Panc1 (cell line): Measurements from ENCODE around the gene HSPB7. TPM values are rescaled to one million over a fixed set of nuclear protein-coding genes. Genes with fewer than 3 reads are reported as not detected.

Source experiments
- ATAC-seq: fragments of 200-7000 bp; cut with Tn5 transposase; 2 replicates; pipeline ENCODE4 v1.9.1; 2020; ENCODE audit warnings: mild to moderate bottlenecking, moderate library complexity
- BruUV-seq: library from RNA; stranded (reverse); fragments of 400-500 nt; replicated peaks from 2 replicates; lab custom pipeline; 2021; lab: Mats Ljungman, UMichigan
- CTCF ChIA-PET: fragments of 300-600 bp; sonication (Branson Sonifier 250); formaldehyde crosslinking; loops from one replicate; lab custom pipeline; 2022; ENCODE audit warnings: antibody characterized with exemption; lab: Charles Lee
- POLR2A ChIA-PET: fragments of 300-600 bp; sonication (Branson Sonifier 250); formaldehyde crosslinking; loops from one replicate; lab custom pipeline; 2022; ENCODE audit warnings: antibody characterized with exemption; lab: Charles Lee
- DNase-seq: peaks from one replicate; pipeline ENCODE4 v3.0.0-alpha.2; 2010; ENCODE audit warnings: low read depth, low spot score
- H3K27ac ChIP-seq: 2 replicates; pipeline ENCODE4 v1.5.1; 2011; ENCODE audit warnings: mild to moderate bottlenecking, low read length, inconsistent platforms
- H3K27me3 ChIP-seq: fragments of 200-500 bp; sonication (Bioruptor generic); 2 replicates; pipeline ENCODE4 v1.6.0; 2014; ENCODE audit warnings: low read length, inconsistent platforms; ENCODE audit not compliant: control insufficient read depth, insufficient read depth
- H3K36me3 ChIP-seq: fragments of 200-500 bp; sonication (Bioruptor generic); 2 replicates; pipeline ENCODE4 v1.5.1; 2014; ENCODE audit warnings: inconsistent platforms, mild to moderate bottlenecking, low read length, moderate library complexity; ENCODE audit not compliant: control insufficient read depth, insufficient read depth
- H3K4me1 ChIP-seq: 2 replicates; pipeline ENCODE4 v1.5.1; 2011; ENCODE audit warnings: inconsistent platforms, mild to moderate bottlenecking, low read length, moderate library complexity; ENCODE audit not compliant: control insufficient read depth, insufficient read depth
- H3K4me3 ChIP-seq, 2 experiments: 2 replicates each; pipeline ENCODE4 v1.5.1; 2011 to 2012; ENCODE audit warnings: low read depth in 2 of 2, low read length in 2 of 2, mild to moderate bottlenecking in 2 of 2, inconsistent platforms in 1 of 2, moderate library complexity in 1 of 2
- H3K9me3 ChIP-seq: fragments of 200-500 bp; sonication (Bioruptor generic); 2 replicates; pipeline ENCODE4 v1.5.1; 2014; ENCODE audit warnings: low read depth, mild to moderate bottlenecking, inconsistent platforms, low read length, moderate library complexity; ENCODE audit not compliant: control insufficient read depth, insufficient read depth
- CTCF ChIP-seq: fragments of 450-650 bp; IDR thresholded peaks from 2 replicates; pipeline ENCODE4 v1.5.1; 2017; ENCODE audit warnings: mild to moderate bottlenecking
- POLR2AphosphoS5 ChIP-seq: IDR thresholded peaks from 2 replicates; pipeline ENCODE4 v1.6.1; 2012; ENCODE audit warnings: mild to moderate bottlenecking, low read depth, low read length, moderate library complexity
- REST ChIP-seq, 2 experiments: IDR thresholded peaks; 2 replicates each; pipeline ENCODE4 v1.6.1; 2011 to 2012; ENCODE audit warnings: low read depth in 2 of 2, control low read depth in 1 of 2, low read length in 1 of 2, mild to moderate bottlenecking in 1 of 2, moderate library complexity in 1 of 2; ENCODE audit not compliant: insufficient read depth in 1 of 2
- SIN3A ChIP-seq: IDR thresholded peaks from 2 replicates; pipeline ENCODE4 v1.6.1; 2012; ENCODE audit warnings: low read depth, mild to moderate bottlenecking, low read length, moderate library complexity, borderline replicate concordance; ENCODE audit not compliant: insufficient read depth
- TCF7L2 ChIP-seq: IDR thresholded peaks from 2 replicates; pipeline ENCODE4 v1.6.1; 2011; ENCODE audit warnings: mild to moderate bottlenecking, low read depth, low read length, inconsistent platforms
- in situ Hi-C: cut with HindIII; loops from 2 replicates; pipeline ENCODE4 v1.10.0; 2016; ENCODE audit warnings: low sequenced_read_pairs, low pct_unique_long_range_greater_than_20kb
- intact Hi-C: fragments of 100-400 bp; cut with micrococcal nuclease; formaldehyde crosslinking; loops from one replicate; pipeline ENCODE4 v1.10.0; 2022; ENCODE audit not compliant: unreplicated experiment
- total RNA-seq: library from RNA; stranded (reverse); gene quantifications from one replicate; pipeline ENCODE4 v1.2.1, GENCODE V29; 2021; ENCODE audit not compliant: unreplicated experiment

The HSPB7 gene
- total RNA-seq, 1 experiment from 2014 or later = 0.10 TPM

GRCh38 chr1:16019644-16020277, 1.9 kb upstream of the HSPB7 start:
- Histone ChIP-seq H3K4me1 (peaks cover 23% of the 10 kb centered on the region), H3K4me3 (no peak overlapping the region), H3K27ac (no peak overlapping the region; the same call in 1 of the 2 replicates), H3K27me3 (no peaks in the 10 kb centered on the region), H3K36me3 (no peaks in the 10 kb centered on the region), H3K9me3 (no peaks in the 10 kb centered on the region)
- no peak for ATAC-seq
- no TSS peak for BruUV-seq
- ChIA-PET CTCF (interaction anchor here (0.6 kb wide), 1 partner anchor 155 kb away, joined by 9 read pairs; no protein-coding TSS in a partner anchor), POLR2A (no interaction called here)
- TF ChIP-seq POLR2AphosphoS5 (no peak), CTCF (no peak), REST (IDR thresholded peaks at IDR 0.05; ENCODE audit: insufficient read depth in 1 of 2, low read depth in 2 of 2, low read length in 1 of 2) (no peak), SIN3A (no peak), TCF7L2 (no peak)
- no peak for DNase-seq
- intact Hi-C loops (no loop called here), in situ Hi-C loops (no loop called here)

- intact Hi-C loops = no loop called here
- CTCF ChIA-PET = interaction anchor here (0.6 kb wide), 1 partner anchor 155 kb away, joined by 9 read pairs; no protein-coding TSS in a partner anchor
- H3K4me1 ChIP-seq = peaks cover 30% of the 10 kb centered on the region
- in situ Hi-C loops = no loop called here
- no peaks in the 10 kb centered on the region for H3K27me3 ChIP-seq
- H3K27ac ChIP-seq = peak overlapping the region; percentile 7; the same call in 1 of the 2 replicates
- TF ChIP-seq POLR2AphosphoS5 = no peak
- TF ChIP-seq REST (IDR thresholded peaks at IDR 0.05; ENCODE audit: insufficient read depth in 1 of 2, low read depth in 2 of 2, low read length in 1 of 2) = no peak
- no peak for TF ChIP-seq SIN3A
- TF ChIP-seq CTCF = no peak
- no peaks in the 10 kb centered on the region for H3K36me3 ChIP-seq
- ATAC-seq (no peak), DNase-seq (no peak)
- no peak overlapping the region for H3K4me3 ChIP-seq
- H3K9me3 ChIP-seq = no peaks in the 10 kb centered on the region
- POLR2A ChIA-PET = no interaction called here
- BruUV-seq = no TSS peak
These were observed 1.2 kb upstream of the HSPB7 start for GRCh38 chr1:16018749-16019643.
